Nephron (organoid): ENCODE data around the gene PRKG1.

Experiments
- H3K27ac Mint-ChIP-seq, 3 experiments: 2 replicates each; pipeline ENCODE4 v1.8.0; 2020; ENCODE audit warnings: mixed read lengths in 3 of 3, mild to moderate bottlenecking in 2 of 3, moderate library complexity in 1 of 3
- H3K27me3 Mint-ChIP-seq: 2 replicates; pipeline ENCODE4 v1.8.0; 2021; ENCODE audit warnings: low read depth, mild to moderate bottlenecking, moderate library complexity, mixed read lengths
- H3K36me3 Mint-ChIP-seq: 2 replicates; pipeline ENCODE4 v1.8.0; 2020; ENCODE audit warnings: low read depth, mixed read lengths
- H3K4me1 Mint-ChIP-seq: 2 replicates; pipeline ENCODE4 v1.8.0; 2020; ENCODE audit warnings: mixed read lengths
- H3K4me3 Mint-ChIP-seq, 3 experiments: 2 replicates each; pipeline ENCODE4 v1.8.0; 2020; ENCODE audit warnings: mild to moderate bottlenecking in 3 of 3, mixed read lengths in 3 of 3, moderate library complexity in 2 of 3
- H3K9me3 Mint-ChIP-seq: 2 replicates; pipeline ENCODE4 v1.8.0; 2020; ENCODE audit warnings: mixed read lengths
- CTCF ChIP-seq, 3 experiments: fragments of 200-600 bp; sonication (generic); IDR thresholded peaks; one replicate each; pipeline ENCODE4 v1.5.0; 2021; ENCODE audit warnings: antibody characterized with exemption in 3 of 3; ENCODE audit not compliant: unreplicated experiment in 3 of 3

Gene PRKG1

DNA sequence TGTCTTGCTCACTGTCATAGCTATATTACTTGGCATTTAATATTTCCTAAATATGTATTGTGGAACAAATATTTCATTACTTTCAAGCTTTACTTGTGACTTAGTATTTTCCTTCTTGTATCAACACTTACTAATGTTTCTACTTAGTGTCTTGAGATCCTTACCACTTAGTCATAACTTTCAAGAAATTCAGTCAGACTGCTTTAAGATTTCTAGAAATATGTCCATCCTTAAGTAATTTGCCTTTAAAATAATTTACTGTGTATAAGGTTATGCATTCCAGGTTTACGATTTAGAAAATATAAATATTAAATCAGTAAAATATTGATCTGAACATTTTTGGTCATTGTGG lies 712.4 kb downstream of the PRKG1 start:
- H3K4me3 Mint-ChIP-seq = no peak overlapping the region
- H3K36me3 Mint-ChIP-seq = no peaks in the 10 kb centered on the region
- no peak overlapping the region for H3K27ac Mint-ChIP-seq
- H3K9me3 Mint-ChIP-seq = peaks cover 10% of the 10 kb centered on the region
- no peaks in the 10 kb centered on the region for H3K27me3 Mint-ChIP-seq
- TF ChIP-seq CTCF (IDR thresholded peaks at IDR 0.05; ENCODE audit: unreplicated experiment in 3 of 3) = no peak
- H3K4me1 Mint-ChIP-seq = no peaks in the 10 kb centered on the region

GRCh38 chr10:51788273-51788672 lies 714.0 kb downstream of the PRKG1 start:
- TF ChIP-seq CTCF (IDR thresholded peaks at IDR 0.05; ENCODE audit: unreplicated experiment in 3 of 3) = no peak
- Mint-ChIP-seq H3K27me3 (no peaks in the 10 kb centered on the region), H3K27ac (no peak overlapping the region), H3K9me3 (peaks cover 23% of the 10 kb centered on the region), H3K36me3 (peaks cover 3% of the 10 kb centered on the region), H3K4me1 (no peaks in the 10 kb centered on the region), H3K4me3 (no peak overlapping the region)

DNA sequence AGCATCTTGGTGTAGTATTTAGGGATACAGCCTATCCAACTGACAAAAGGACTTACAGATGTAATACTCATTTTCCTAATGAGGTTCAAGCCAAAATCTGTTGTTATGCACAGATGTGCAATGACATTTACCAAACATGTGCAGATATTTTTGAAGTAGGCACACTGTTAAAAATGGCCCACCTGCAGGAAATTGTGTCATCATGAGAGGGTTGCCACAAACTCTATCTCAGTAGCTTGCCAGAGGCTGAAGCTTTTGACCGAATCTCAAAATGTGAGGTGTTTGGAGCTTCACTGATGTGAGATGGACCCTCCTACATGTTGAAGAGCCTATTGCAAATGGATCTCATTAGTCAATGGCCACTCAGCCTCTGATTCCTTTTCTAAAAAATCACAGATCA lies 714.8 kb downstream of the PRKG1 start:
- no peaks in the 10 kb centered on the region for H3K27me3 Mint-ChIP-seq
- H3K4me3 Mint-ChIP-seq = no peak overlapping the region
- peaks cover 4% of the 10 kb centered on the region for H3K36me3 Mint-ChIP-seq
- peaks cover 29% of the 10 kb centered on the region for H3K9me3 Mint-ChIP-seq
- H3K4me1 Mint-ChIP-seq = no peaks in the 10 kb centered on the region
- TF ChIP-seq CTCF (IDR thresholded peaks at IDR 0.05; ENCODE audit: unreplicated experiment in 3 of 3) = no peak
- H3K27ac Mint-ChIP-seq = no peak overlapping the region

DNA sequence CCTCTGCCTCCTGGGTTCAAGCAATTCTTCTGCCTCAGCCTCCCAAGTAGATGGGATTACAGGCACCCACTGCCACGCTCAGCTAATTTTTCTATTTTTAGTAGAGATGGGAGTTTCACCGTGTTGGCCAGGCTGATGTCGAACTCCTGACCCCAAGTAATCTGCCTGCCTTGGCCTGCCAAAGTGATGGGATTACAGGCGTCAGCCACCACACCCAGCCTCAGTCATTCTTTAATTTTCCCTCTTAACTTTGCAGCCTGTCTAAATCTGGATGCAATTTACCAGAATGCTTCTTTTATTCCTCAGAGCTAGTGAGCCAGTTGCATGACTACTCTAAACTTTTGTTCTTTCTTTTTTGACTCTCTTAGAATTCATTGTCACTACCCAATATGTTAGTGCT lies 715.6 kb downstream of the PRKG1 start:
- no peak for TF ChIP-seq CTCF (IDR thresholded peaks at IDR 0.05; ENCODE audit: unreplicated experiment in 3 of 3)
- peaks cover 4% of the 10 kb centered on the region for H3K36me3 Mint-ChIP-seq
- H3K4me1 Mint-ChIP-seq = no peaks in the 10 kb centered on the region
- no peak overlapping the region for H3K4me3 Mint-ChIP-seq
- no peaks in the 10 kb centered on the region for H3K27me3 Mint-ChIP-seq
- peaks cover 29% of the 10 kb centered on the region for H3K9me3 Mint-ChIP-seq
- H3K27ac Mint-ChIP-seq = no peak overlapping the region

- Mint-ChIP-seq H3K4me1 (no peaks in the 10 kb centered on the region), H3K4me3 (no peak overlapping the region), H3K27me3 (no peaks in the 10 kb centered on the region), H3K27ac (no peak overlapping the region), H3K9me3 (peaks cover 32% of the 10 kb centered on the region), H3K36me3 (peaks cover 4% of the 10 kb centered on the region)
- TF ChIP-seq CTCF (IDR thresholded peaks at IDR 0.05; ENCODE audit: unreplicated experiment in 3 of 3) = no peak
Measured at GRCh38 chr10:51792678-51793077, 718.4 kb downstream of the PRKG1 start.

DNA sequence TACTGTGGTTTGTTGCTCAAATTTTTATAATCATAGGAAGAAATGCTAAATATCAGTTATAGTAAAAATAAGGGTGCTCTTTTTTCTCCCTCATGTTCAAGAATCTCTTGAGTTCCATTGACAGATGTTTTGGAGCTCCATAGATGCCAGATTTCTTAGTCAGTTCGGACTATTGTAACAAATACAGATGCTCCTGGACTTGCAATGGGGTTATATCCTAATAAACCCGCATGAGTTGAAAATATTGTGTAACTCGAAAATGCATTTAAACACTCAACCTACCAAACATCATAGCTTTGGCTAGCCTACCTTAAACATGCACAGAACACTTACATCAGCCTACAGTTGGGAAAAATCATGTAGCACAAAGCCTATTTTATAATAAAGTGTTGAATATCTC lies 725.8 kb downstream of the PRKG1 start:
- Mint-ChIP-seq H3K9me3 (peaks cover 3% of the 10 kb centered on the region), H3K27me3 (no peaks in the 10 kb centered on the region), H3K4me1 (peaks cover 12% of the 10 kb centered on the region), H3K36me3 (no peaks in the 10 kb centered on the region), H3K27ac (no peak overlapping the region), H3K4me3 (no peak overlapping the region)
- no peak for TF ChIP-seq CTCF (IDR thresholded peaks at IDR 0.05; ENCODE audit: unreplicated experiment in 3 of 3)
